Stimulated activated CD8-positive, alpha-beta memory T cell treated with anti-CD3 and anti-CD28 coated beads, Interleukin-7, amount 100 ng/mL, for 48 hours (primary cell): ENCODE results near the gene FAM118A.
"Not testable (repeated sequence)": the region's sequence is repeated elsewhere in the genome, so short reads cannot be mapped to it uniquely, and the experiment has no call there.

Experiments
- DNase-seq, 2 donors: peaks; one replicate each; pipeline ENCODE4 v3.0.0-alpha.2; 2020; ENCODE audit warnings: low read depth in 1 of 2; ENCODE audit errors: extremely low read depth in 1 of 2

Gene FAM118A

DNA sequence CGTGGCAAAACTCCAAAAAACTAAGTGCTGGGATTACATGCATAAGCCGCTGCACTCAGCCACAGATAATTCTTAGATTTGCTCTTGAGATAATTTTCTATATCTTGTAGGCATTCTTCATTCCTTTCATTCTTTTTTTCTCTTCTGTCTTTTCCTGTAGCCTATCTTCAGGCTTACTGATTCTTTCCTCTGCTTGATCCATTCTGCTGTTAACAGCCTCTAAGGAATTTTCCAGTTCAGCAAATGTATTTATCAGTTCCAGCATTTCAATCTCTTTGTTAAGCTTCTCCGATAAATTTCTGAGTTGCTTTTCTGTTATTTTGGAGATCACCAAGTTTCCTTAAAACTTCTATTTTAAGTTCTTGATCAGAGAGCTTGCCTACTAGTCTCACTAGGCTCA, 57.0 kb downstream of the FAM118A start:
- no peak for DNase-seq

DNA sequence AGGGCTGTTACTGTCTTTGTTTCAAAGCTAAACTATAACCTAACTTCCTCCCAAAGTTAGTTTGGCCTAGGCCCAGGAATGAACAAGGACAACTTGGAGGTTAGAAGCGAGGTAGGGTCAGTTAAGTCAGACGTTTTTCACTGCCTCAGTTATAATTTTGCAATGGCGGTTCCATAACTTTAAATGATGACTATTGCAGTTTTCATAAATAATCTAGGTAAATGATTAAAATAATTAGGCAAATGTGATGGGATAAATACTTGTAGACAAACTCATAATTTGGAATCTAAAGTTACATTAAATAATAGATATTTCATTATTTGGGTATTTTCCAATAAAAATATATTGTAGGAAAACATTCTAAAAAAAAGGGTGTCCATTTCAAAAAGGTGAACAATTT, 63.9 kb downstream of the FAM118A start:
- DNase-seq: not testable (repeated sequence)

DNA sequence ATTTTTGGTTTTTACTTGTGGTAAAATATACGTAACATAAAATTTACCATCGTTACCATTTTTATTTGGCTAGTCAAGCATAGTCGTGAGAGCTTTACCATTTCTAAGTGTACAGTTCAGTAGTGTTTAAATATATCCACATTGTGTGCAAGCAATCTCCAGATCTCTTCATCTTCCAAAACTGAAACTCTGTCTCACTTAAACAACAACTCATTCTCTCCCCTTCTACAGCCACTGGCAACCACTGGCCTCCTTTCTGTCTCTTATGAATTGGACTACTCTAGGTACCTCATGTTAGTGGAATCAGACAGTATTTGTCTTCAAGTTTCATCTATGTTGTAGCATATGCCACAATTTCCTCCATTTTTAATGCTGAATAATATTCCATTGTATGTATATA, 66.3 kb downstream of the FAM118A start:
- DNase-seq: no peak

DNA sequence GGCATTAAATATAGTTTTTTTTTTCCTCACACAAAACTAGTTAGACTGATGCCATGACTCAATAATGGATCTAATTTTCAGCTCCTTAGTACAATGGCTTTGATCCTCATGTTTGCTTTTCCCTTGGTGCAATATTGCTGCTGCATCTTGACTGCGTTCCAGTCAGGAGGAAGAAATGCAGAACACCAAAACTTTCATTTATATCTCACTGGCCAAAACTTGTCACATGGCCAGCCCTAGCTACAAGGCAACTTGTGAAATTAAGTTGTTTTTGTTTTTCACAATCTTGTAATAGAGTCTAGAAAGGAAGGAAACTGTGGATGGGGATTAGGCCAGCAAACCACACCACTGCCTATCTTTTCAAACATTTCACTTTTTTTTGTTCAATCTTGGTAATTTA, 67.0 kb downstream of the FAM118A start:
- DNase-seq: no peak

DNA sequence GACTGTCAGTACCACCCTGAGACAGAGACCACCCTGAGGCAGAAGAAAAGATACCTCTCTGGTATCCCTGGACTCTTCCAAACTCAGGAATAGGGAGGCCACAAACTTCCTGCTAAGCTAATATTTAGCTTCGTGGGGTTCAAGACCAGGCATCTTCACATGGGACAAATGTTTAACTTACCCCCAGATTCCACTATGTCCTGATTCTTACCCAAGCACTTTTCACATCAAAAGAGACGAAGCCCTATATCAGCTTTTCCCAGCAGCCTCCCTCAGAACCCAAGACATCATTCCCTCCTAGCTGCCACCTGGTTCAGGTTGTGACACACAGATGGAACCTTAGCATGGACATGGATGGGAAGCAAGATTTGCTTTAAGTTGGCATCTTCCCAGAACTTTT, 71.6 kb downstream of the FAM118A start:
- no peak for DNase-seq

DNA sequence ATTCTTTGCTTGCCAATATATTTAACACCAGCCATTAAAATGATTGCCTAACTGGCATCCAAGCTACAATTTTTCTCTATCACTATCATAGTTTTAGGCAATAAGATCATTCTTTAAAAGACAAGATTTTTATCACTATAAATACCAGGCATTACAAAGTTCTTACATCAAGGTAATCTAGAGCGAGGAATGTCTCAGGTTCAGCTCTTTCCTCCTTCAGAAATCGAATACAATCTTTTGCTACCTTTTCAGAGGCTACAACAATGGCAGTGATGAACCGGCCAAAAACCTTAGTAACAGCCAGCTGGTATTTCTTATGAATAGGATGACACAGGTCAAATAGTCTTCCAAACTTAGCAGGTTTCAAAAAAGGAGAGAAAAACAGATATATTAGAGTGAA, 79.8 kb downstream of the FAM118A start:
- no peak for DNase-seq
